ENCODE data around the gene NOS1AP. TPM values are rescaled to one million over a fixed set of nuclear protein-coding genes. Genes with fewer than 3 reads are reported as not detected.
"Not testable (repeated sequence)": the region's sequence is repeated elsewhere in the genome, so short reads cannot be mapped to it uniquely, and the experiment has no call there.

The NOS1AP gene
- total RNA-seq, 2 donors from 2014 or later, result not detected

DNA sequence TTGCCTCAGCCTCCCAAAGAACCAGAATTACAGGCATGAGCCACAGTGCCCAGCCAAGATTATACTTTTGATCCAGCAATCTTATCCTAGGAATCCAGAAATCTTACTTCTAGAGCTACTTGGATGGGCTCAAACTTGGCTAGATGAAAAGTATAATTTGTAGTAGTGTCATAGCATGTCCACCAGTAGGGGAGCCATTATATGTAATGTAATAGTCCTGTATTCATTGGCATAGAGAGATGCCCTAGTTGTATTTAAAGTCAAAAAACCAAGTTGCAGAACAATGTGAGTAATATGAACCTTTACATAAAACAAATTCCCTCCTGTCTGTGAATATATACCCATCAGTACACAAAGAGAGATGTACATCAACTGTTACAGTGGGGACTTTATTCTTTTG is 83.9 kb downstream of the NOS1AP start:
- Mint-ChIP-seq H3K36me3 (ENCODE audit: low read depth) (no peaks in the 10 kb centered on the region), H3K4me1 (no peaks in the 10 kb centered on the region), H3K27ac (no peak overlapping the region), H3K4me3 (no peak overlapping the region), H3K27me3 (peaks cover 15% of the 10 kb centered on the region)
- DNase-seq, result no peak
- ATAC-seq, result no peak
- no peaks in the 10 kb centered on the region for H3K9me3 ChIP-seq (ENCODE audit: control insufficient read depth, low read length, poor library complexity, severe bottlenecking)

DNA sequence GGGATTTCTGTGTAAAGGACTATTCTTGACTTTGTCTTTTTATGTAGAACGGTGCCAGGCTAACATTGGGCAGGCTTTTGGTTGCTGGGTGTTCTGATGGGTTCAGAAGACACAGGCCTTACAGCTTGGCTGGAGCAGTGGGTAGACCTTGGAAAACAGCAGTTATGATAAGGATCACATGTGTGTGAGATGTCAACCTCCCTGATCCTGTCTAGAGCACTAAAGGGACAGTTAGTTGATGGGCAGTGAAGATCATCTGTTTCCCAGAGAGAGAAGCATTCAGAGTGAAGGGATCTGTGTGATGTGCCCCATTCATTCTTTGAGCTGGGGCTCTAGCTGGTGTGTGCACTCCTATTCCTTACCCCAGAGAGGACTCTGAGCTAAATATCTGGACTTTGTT is 88.0 kb downstream of the NOS1AP start:
- peaks cover 24% of the 10 kb centered on the region for H3K27me3 Mint-ChIP-seq
- H3K4me3 Mint-ChIP-seq, result no peak overlapping the region
- no peaks in the 10 kb centered on the region for H3K36me3 Mint-ChIP-seq (ENCODE audit: low read depth)
- no peak overlapping the region for H3K27ac Mint-ChIP-seq
- no peak for ATAC-seq
- H3K4me1 Mint-ChIP-seq, result no peaks in the 10 kb centered on the region
- H3K9me3 ChIP-seq (ENCODE audit: control insufficient read depth, low read length, poor library complexity, severe bottlenecking), result no peaks in the 10 kb centered on the region
- DNase-seq, result no peak

DNA sequence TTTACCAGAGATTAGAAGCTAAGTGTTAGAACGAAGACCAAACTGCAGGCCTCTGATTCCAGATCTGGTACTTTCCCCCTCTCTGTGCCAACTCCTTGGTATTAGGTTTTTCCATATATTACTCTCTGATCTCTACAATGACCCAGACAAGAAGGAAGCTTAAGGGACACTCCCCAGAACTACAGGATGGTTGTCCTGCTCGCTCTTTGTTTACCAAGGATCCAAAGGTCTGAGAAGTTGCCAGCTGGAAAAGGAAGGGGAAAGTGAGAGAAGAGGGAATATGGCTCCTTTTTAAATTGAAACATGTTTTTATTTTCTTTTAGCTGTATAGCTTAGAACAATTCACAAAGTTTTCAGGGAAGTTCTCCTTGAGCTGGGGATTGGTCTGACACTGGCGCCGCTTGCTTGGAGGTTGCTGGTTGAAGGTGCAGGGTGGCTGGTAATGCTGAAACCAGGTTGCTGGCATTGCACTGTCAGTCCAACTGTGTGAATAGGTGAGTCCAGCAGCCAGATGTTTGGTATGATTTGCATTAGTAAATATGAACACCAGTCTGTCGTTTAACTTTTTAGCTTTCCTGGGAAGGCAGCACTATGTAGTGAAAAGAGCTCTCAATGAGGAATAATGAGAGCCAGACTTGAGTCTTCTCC is 89.3 kb downstream of the NOS1AP start:
- no peaks in the 10 kb centered on the region for H3K36me3 Mint-ChIP-seq (ENCODE audit: low read depth)
- no peak overlapping the region for H3K4me3 Mint-ChIP-seq
- no peaks in the 10 kb centered on the region for H3K9me3 ChIP-seq (ENCODE audit: control insufficient read depth, low read length, poor library complexity, severe bottlenecking)
- no peaks in the 10 kb centered on the region for H3K4me1 Mint-ChIP-seq
- H3K27me3 Mint-ChIP-seq, result peaks cover 36% of the 10 kb centered on the region
- ATAC-seq, result no peak
- no peak overlapping the region for H3K27ac Mint-ChIP-seq
- DNase-seq, result no peak

DNA sequence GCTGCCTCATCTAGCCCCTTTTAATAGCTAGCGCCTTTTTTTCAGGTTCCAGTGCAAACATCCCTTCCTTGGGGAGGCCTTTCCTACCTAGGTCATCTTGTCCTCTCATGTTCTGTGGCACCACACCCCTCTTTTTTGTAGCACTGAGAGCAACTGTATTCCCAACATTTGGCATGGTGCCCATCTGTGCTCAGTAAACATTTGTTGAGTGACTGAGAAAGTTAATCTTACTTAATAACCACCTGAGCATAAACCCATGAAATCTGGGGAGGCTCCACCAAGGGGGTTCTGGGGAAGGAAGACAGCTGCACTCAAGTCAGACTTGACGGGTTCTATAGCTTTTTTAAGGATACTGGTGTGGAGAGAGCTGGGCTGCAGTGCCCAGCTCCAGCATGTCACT is 90.0 kb downstream of the NOS1AP start:
- DNase-seq, result no peak
- Mint-ChIP-seq H3K36me3 (ENCODE audit: low read depth) (no peaks in the 10 kb centered on the region), H3K27me3 (peaks cover 44% of the 10 kb centered on the region), H3K4me1 (no peaks in the 10 kb centered on the region), H3K4me3 (no peak overlapping the region), H3K27ac (no peak overlapping the region)
- ATAC-seq, result no peak
- no peaks in the 10 kb centered on the region for H3K9me3 ChIP-seq (ENCODE audit: control insufficient read depth, low read length, poor library complexity, severe bottlenecking)

DNA sequence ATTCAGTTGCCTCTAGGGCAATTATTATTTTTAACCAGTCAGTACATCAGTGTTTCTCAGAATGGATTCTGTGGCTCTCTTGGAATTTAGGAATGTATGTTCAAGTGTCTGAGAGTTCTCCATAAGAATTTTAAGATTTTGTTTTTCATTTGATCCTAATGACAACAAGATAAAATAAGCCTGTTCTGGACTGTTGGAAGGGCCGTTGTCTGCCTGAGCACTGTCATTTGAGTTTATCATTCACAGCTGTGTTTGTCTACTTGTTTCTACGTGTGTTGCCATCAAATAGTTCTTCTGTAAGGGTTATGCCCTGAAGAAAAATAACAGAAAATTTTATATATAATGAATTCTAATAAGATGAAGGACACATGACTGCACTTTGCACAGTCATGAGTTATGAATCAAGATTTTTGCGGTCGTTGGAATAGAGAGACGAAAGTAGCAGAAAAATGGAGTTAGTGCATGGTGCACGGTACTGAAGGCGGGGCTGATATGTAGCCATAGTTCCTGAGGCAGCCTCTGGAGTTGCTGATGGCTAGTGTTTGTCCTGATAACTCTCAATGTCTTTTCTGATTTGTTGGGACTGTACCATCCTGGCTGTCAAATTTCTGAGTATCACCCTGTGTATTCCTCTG is 92.5 kb downstream of the NOS1AP start:
- Mint-ChIP-seq H3K36me3 (ENCODE audit: low read depth) (peaks cover 5% of the 10 kb centered on the region), H3K27ac (no peak overlapping the region), H3K4me1 (no peaks in the 10 kb centered on the region), H3K27me3 (peaks cover 63% of the 10 kb centered on the region), H3K4me3 (no peak overlapping the region)
- H3K9me3 ChIP-seq (ENCODE audit: control insufficient read depth, low read length, poor library complexity, severe bottlenecking), result no peaks in the 10 kb centered on the region
- ATAC-seq (no peak), DNase-seq (no peak)

DNA sequence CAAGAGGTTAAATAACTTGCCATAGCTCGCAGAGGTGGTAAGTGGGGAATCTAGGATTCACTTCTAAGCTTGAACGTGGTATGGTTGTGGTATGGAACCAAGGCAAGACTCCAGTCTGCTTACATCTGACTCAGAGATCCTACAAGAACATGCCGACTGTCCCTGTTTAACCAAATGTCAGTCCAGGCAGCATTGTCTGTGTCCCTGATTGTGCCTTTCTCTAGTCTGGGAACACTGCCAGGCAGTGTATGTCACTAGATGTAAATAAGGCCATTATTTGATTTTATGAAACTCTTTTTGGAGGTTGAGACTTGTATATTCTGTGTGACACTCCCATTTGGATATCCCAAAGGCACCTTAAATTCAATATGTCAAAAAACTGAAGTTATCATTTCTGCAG is 96.0 kb downstream of the NOS1AP start:
- Mint-ChIP-seq H3K4me1 (peaks cover 5% of the 10 kb centered on the region), H3K36me3 (ENCODE audit: low read depth) (peaks cover 7% of the 10 kb centered on the region), H3K4me3 (no peak overlapping the region), H3K27me3 (peaks cover 73% of the 10 kb centered on the region), H3K27ac (no peak overlapping the region)
- no peak for ATAC-seq
- DNase-seq, result no peak
- no peaks in the 10 kb centered on the region for H3K9me3 ChIP-seq (ENCODE audit: control insufficient read depth, low read length, poor library complexity, severe bottlenecking)

DNA sequence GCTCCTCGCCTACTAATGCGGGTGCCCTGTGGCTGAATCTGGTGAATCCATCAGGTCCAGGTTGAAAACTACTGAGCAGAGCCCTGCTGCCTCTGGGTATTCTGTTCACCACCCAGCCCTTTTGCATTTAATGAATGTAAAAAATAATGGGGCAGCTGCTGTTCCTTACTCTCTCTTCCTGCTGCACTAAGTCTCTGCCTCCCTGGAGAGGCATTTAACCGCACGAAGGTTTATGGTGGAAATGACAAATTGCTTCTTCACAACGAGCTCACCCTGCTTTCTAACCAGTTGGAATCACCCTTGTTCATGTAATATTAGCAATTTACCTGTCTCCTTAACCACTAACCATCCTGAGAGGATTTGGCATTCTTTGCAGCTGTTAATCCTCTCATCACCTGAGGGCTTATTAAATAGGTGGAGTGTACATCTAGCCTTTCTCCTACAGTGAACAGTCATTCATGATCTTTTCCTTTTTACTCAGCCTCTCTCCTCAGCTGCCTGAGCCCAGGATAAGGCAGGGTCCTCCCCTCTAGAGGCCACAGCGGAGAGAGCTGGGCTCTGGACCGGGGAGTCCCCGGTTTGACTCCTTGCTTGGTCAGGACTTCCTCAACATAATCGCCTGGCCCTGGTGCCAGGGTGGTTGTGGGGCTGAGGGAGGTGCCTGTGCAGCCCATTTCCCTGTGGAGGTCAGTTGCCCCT is 97.6 kb downstream of the NOS1AP start:
- DNase-seq (no peak), ATAC-seq (no peak)
- peaks cover 7% of the 10 kb centered on the region for H3K36me3 Mint-ChIP-seq (ENCODE audit: low read depth)
- peaks cover 5% of the 10 kb centered on the region for H3K4me1 Mint-ChIP-seq
- peaks cover 64% of the 10 kb centered on the region for H3K27me3 Mint-ChIP-seq
- no peak overlapping the region for H3K4me3 Mint-ChIP-seq
- H3K27ac Mint-ChIP-seq, result no peak overlapping the region
- H3K9me3 ChIP-seq (ENCODE audit: control insufficient read depth, low read length, poor library complexity, severe bottlenecking), result no peaks in the 10 kb centered on the region

DNA sequence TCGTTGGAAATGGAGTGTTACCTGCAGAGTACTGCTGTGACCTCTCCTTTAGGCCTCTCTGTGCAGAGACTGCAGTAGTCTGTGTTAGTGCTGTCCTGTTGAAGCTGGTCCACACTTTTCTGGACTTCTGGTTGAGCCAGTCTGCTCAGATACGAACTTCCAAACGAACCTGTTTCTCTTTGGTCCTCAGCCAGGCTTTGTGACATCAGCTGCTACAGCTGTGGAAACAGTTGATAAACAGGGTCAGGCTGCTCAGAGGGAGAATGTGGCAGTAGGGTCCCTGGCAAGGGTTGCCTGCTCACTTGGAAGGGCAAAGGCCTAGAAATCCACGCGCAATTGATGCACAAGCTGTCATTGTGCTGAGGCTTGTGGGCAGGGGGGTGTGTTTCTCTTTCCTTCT is 98.8 kb downstream of the NOS1AP start:
- Mint-ChIP-seq H3K4me1 (peaks cover 5% of the 10 kb centered on the region), H3K36me3 (ENCODE audit: low read depth) (peaks cover 7% of the 10 kb centered on the region), H3K4me3 (no peak overlapping the region), H3K27ac (no peak overlapping the region), H3K27me3 (peaks cover 57% of the 10 kb centered on the region)
- no peaks in the 10 kb centered on the region for H3K9me3 ChIP-seq (ENCODE audit: control insufficient read depth, low read length, poor library complexity, severe bottlenecking)
- ATAC-seq (no peak), DNase-seq (no peak)

DNA sequence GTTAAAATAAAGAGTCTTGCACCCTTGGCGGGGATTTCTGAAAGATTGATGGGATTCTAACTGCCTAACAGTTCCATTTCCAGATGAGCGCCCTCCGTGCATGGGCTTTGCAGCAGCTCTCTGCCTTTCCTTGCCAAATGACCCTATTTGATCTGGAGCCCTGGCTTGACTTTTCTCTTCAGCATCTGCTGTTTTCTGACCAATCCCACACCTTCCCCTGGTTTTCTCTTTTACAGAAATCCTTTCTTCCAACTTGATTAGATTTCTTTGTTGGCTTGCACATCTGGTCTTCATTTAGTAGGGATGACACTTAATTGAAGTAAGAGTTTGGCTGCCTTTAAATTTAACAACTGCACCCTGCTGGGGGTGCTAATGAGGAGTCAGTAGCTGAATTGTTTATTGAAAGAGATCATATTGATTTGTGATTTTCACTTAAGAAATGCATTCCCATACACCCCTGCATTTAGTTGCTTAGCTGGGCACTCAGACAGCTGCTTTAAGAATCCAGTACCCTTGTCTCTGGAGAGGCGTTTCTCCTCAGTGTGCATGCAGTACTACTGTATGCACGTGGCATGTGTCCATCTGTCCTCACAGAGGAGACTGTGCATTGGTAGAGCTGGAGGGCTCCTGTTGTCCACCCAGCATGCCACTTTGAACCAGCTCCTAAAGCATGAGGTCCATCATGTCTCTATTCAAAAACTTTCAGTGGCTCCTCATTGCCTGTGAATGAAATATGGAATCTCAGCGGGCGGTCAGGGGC is 99.7 kb downstream of the NOS1AP start:
- no peak for ATAC-seq
- H3K27me3 Mint-ChIP-seq, result peaks cover 47% of the 10 kb centered on the region
- H3K4me3 Mint-ChIP-seq, result no peak overlapping the region
- peaks cover 7% of the 10 kb centered on the region for H3K36me3 Mint-ChIP-seq (ENCODE audit: low read depth)
- H3K4me1 Mint-ChIP-seq, result peaks cover 5% of the 10 kb centered on the region
- H3K27ac Mint-ChIP-seq, result no peak overlapping the region
- H3K9me3 ChIP-seq (ENCODE audit: control insufficient read depth, low read length, poor library complexity, severe bottlenecking), result no peaks in the 10 kb centered on the region
- no peak for DNase-seq

DNA sequence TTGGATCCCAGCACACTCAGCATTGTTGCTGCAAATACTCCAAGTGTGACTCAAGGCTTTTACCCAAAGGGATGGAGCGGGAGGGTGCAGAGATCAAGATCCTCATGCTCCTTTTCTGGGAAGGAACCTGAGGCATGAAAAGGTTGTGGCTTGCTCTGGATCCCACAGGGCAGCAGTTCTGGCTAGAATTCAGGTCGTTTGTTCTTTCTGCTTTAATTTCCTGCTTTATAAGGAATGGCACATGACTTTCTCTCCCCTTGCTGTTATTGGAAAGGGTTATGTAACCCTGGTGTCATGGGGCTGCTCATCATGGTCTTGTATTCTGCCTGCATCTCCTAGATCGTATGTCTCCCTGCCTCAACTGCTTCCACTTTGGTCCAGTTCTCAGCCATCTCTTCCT is 101.6 kb downstream of the NOS1AP start:
- Mint-ChIP-seq H3K36me3 (ENCODE audit: low read depth) (peaks cover 4% of the 10 kb centered on the region), H3K4me1 (peaks cover 5% of the 10 kb centered on the region), H3K27ac (no peak overlapping the region), H3K27me3 (peaks cover 35% of the 10 kb centered on the region), H3K4me3 (no peak overlapping the region)
- ATAC-seq (no peak), DNase-seq (no peak)
- no peaks in the 10 kb centered on the region for H3K9me3 ChIP-seq (ENCODE audit: control insufficient read depth, low read length, poor library complexity, severe bottlenecking)

DNA sequence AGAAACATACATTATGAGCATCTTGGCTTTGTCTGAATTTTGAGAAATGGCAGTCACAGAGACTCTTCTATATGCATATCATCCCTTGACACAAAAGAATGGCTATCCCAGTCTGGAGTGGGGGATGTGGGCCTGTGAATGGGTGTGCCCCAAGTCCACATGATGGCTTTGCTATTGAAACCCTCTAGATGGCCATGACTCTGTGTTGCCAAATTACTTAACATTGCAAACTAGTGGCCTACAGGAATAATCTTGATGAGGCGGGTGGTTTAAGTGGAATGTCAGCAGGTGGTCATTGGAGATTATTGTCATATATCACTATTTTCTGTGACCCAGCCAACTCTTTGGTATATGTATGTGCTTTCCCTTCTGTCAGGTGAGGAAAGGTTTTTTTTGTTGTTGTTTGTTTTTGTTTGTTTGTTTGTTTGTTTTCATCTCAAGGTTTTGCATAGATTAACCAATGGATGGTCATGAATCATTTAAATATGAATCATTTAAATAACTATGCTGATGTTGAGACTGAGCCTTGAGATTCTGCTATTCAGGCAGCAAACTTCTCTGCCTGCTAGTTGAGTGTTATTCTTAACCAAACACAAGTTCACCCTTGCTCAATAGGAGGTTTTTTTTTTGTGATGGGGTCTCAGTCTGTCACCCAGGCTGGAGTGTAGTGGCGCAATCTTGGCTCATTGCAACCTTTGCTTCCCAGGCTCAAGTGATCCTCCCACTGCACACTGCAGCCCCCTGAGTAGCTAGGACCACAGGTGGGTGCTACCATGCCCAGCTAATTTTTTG is 103.0 kb downstream of the NOS1AP start:
- Mint-ChIP-seq H3K4me1 (peaks cover 5% of the 10 kb centered on the region), H3K27me3 (peaks cover 21% of the 10 kb centered on the region)

DNA sequence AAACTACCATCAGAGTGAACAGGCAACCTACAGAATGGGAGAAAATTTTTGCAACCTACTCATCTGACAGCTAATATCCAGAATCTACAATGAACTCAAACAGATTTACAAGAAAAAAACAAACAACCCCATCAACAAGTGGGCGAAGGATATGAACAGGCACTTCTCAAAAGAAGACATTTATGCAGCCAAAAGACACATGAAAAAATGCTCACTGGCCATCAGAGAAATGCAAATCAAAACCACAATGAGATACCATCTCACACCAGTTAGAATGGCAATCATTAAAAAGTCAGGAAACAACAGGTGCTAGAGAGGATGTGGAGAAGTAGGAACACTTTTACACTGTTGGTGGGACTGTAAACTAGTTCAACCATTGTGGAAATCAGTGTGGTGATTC is 104.1 kb downstream of the NOS1AP start:
- not testable (repeated sequence) for ATAC-seq; H3K27ac Mint-ChIP-seq; H3K4me1 Mint-ChIP-seq; H3K4me3 Mint-ChIP-seq; DNase-seq; H3K36me3 Mint-ChIP-seq (ENCODE audit: low read depth); H3K9me3 ChIP-seq (ENCODE audit: control insufficient read depth, low read length, poor library complexity, severe bottlenecking)
- peaks cover 25% of the 10 kb centered on the region for H3K27me3 Mint-ChIP-seq

More for the DNA sequence above, 103.0 kb downstream of the NOS1AP start:
- Mint-ChIP-seq H3K27ac (no peak overlapping the region), H3K36me3 (ENCODE audit: low read depth) (peaks cover 2% of the 10 kb centered on the region), H3K4me3 (no peak overlapping the region)
- H3K9me3 ChIP-seq (ENCODE audit: control insufficient read depth, low read length, poor library complexity, severe bottlenecking), result no peaks in the 10 kb centered on the region
- DNase-seq (no peak), ATAC-seq (no peak)

DNA sequence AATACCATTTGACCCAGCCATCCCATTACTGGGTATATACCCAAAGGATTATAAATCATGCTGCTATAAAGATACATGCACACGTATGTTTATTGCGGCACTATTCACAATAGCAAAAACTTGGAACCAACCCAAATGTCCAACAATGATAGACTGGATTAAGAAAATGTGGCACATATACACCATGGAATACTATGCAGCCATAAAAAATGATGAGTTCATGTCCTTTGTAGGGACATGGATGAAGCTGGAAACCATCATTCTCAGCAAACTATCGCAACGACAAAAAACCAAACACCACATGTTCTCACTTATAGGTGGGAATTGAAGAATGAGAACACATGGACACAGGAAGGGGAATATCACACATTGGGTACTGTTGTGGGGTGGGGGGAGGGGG is 104.5 kb downstream of the NOS1AP start:
- H3K4me3 Mint-ChIP-seq; DNase-seq; ATAC-seq; H3K36me3 Mint-ChIP-seq (ENCODE audit: low read depth); H3K27ac Mint-ChIP-seq; H3K4me1 Mint-ChIP-seq; H3K9me3 ChIP-seq (ENCODE audit: control insufficient read depth, low read length, poor library complexity, severe bottlenecking): not testable (repeated sequence)
- H3K27me3 Mint-ChIP-seq, result peaks cover 22% of the 10 kb centered on the region
